Sigmoid colon (tissue), 7 donors: ENCODE measurements around the gene NAP1L4. TPM values are rescaled to one million over a fixed set of nuclear protein-coding genes. Genes with fewer than 3 reads are reported as not detected.

Experiments
- DNase-seq: peaks from one replicate; pipeline ENCODE4 v3.0.0-alpha.2; 2019
- H3K27ac ChIP-seq, 4 donors: fragments of 200-600 bp; sonication (generic); one replicate each; pipeline ENCODE4 v1.5.1; 2016 to 2019; ENCODE audit warnings: mild to moderate bottlenecking in 1 of 4
- H3K27me3 ChIP-seq, 3 donors: fragments of 200-600 bp; sonication (generic); one replicate each; pipeline ENCODE4 v1.5.1; 2019; ENCODE audit warnings: mild to moderate bottlenecking in 1 of 3
- H3K36me3 ChIP-seq, 4 donors: fragments of 200-600 bp; sonication (generic); one replicate each; pipeline ENCODE4 v1.5.1; 2016 to 2019
- H3K4me1 ChIP-seq, 4 donors: fragments of 200-600 bp; sonication (generic); one replicate each; pipeline ENCODE4 v1.5.1; 2017 to 2019
- H3K4me3 ChIP-seq, 4 donors: fragments of 200-600 bp; sonication (generic); one replicate each; pipeline ENCODE4 v1.5.1; 2017 to 2019; ENCODE audit warnings: mild to moderate bottlenecking in 2 of 4, moderate library complexity in 1 of 4
- H3K9me3 ChIP-seq, 4 donors: fragments of 200-600 bp in 3 of 4; sonication (generic) in 3 of 4; one replicate each; pipeline versions ENCODE4 v1.5.1 to v1.6.1; 2013 to 2019
- EP300 ChIP-seq, 4 donors: sonication (generic); formaldehyde crosslinking; IDR thresholded peaks; one replicate each; pipeline ENCODE4 v1.6.1; 2017; ENCODE audit warnings: antibody characterized with exemption in 4 of 4
- POLR2A ChIP-seq, 2 donors: fragments of 450-650 bp; IDR thresholded peaks; one replicate each; pipeline ENCODE4 v1.6.1; 2016; ENCODE audit warnings: antibody characterized with exemption in 2 of 2, mild to moderate bottlenecking in 2 of 2, moderate library complexity in 2 of 2
- POLR2AphosphoS5 ChIP-seq, 4 donors: sonication (generic); formaldehyde crosslinking; IDR thresholded peaks; one replicate each; pipeline ENCODE4 v1.6.1; 2017; ENCODE audit warnings: antibody characterized with exemption in 4 of 4
- WGBS, 2 donors: extraction: QIAGEN DNeasy Blood & Tissue Kit; methylation state at CpG; one replicate each; pipeline ENCODE4 v1.1.7; 2013; 5-methylcytosine and 5-hydroxymethylcytosine counted together
- intact Hi-C: fragments of 100-400 bp; cut with DNase I; formaldehyde crosslinking; loops from one replicate; pipeline ENCODE4 v1.15.1; 2023
- polyA plus RNA-seq, 3 donors: library from polyadenylated mRNA; stranded (reverse); fragments of 200-250 nt; gene quantifications; one replicate each; pipeline ENCODE4 v1.2.3, GENCODE V29; 2013
- total RNA-seq, 4 donors: library from RNA; depleted of rRNA; stranded (reverse); fragments of >200 nt; gene quantifications; one replicate each; pipeline ENCODE4 v1.1.0, GENCODE V29; 2016
- TF ChIP-seq, protein P1 (sequence below), 4 experiments: fragments of 450-650 bp in 3 of 4; fragments of 200-600 bp in 1 of 4; IDR thresholded peaks; one replicate each; pipeline ENCODE4 v1.5.1; 2016 to 2019; ENCODE audit warnings: antibody characterized with exemption in 4 of 4, mild to moderate bottlenecking in 3 of 4, moderate library complexity in 2 of 4
- donor health status: healthy with polysubstance abuse.
- donor health status: Bipolar disorder and iron deficiency.
- donor health status: healthy.

NAP1L4 gene
- total and polyA plus RNA-seq, 7 donors: 55.9 to 102 (median 88.7) TPM

DNA sequence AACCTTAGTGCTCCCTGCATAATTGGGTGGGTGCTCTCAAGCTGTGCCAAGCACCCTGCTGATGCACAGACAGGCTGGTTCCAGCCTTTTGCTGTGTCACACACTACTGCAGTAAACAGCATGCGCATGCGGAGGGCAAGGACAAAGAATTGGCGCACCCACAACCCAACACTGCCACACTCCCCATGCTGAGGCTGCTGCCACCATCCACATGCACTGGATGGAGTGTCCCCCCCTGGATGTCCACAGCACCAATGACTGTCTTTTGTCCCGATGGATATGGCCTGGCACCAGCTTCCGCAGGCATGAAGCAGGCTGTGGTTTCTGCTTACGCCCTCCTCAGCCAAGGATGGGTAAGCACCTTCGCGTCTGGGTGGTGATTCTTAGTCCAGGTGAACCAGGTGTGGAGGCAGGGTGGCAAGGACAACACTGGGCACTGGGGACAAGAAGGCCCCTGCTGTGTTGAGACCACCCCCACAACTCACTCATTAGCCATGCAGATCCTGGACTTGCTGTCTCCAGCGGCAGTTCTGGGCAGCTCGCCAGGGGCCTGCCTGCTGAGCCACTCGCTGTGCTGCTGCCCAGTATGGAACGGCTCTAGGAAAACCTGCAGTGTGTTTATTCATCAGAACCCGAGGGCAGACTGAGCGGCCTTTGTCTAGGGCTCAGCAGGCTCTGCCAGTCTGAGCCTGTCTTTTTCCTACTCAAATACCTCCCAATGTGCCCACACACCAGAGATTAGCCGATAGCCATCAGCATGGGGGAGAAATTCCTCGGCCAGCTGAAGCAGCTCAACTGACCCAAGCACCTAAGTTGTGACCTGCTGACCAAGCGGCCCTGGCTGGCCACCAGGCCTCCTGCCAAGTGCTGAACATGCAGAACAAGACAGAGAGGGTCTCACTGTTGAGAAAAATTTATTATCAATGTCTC, 8.2 kb upstream of the NAP1L4 start:
- Histone ChIP-seq H3K4me3 (no peak overlapping the region), H3K9me3 (no peaks in the 10 kb centered on the region), H3K27ac (peak overlapping the region; percentile 77 to 83 (median 80)), H3K4me1 (peaks cover 0 to 29% (median 24%) of the 10 kb centered on the region in 4 donors), H3K27me3 (no peaks in the 10 kb centered on the region), H3K36me3 (peaks cover 8 to 38% (median 25%) of the 10 kb centered on the region in 4 donors)
- DNase-seq: peak; percentile 94
- intact Hi-C loops: no loop called here
- WGBS, 2 donors: 60 to 87% methylated on average over 17 of the region's 17 CpGs
- TF ChIP-seq POLR2AphosphoS5 (IDR thresholded peaks at IDR 0.05): peak in 2 of 4 donors; percentile 22 to 51
- TF ChIP-seq, protein P1, sequence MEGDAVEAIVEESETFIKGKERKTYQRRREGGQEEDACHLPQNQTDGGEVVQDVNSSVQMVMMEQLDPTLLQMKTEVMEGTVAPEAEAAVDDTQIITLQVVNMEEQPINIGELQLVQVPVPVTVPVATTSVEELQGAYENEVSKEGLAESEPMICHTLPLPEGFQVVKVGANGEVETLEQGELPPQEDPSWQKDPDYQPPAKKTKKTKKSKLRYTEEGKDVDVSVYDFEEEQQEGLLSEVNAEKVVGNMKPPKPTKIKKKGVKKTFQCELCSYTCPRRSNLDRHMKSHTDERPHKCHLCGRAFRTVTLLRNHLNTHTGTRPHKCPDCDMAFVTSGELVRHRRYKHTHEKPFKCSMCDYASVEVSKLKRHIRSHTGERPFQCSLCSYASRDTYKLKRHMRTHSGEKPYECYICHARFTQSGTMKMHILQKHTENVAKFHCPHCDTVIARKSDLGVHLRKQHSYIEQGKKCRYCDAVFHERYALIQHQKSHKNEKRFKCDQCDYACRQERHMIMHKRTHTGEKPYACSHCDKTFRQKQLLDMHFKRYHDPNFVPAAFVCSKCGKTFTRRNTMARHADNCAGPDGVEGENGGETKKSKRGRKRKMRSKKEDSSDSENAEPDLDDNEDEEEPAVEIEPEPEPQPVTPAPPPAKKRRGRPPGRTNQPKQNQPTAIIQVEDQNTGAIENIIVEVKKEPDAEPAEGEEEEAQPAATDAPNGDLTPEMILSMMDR (IDR thresholded peaks at IDR 0.05): no peak

DNA sequence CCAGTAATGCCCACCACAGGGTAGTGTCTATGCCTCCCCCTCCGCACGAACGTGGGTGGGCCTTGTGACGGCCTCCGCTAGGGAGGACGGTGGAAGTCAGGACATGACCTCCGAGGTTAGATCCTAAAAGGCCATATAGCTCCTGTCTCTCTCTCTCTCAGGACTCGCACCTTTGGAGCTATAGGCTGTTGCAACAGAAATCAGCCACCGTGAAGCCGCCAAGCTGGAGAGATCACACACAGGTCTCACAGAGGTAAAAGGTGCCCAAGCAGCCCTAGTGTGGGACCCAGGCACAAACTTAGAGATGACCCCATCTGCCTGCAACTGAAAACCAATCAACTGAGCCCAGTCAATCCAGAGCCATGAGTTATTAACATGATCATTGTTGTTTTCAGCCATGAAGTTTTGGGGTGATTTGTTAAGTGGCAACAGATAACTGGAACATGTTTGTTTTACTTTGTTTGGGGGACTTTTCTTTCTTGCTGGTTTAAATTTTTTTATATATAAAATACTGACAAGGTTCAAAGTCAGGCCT, 7.4 kb upstream of the NAP1L4 start:
- Histone ChIP-seq H3K27ac (peak overlapping the region in 2 of 4 donors; percentile 81 to 83), H3K36me3 (peaks cover 8 to 30% (median 20%) of the 10 kb centered on the region in 4 donors), H3K9me3 (no peaks in the 10 kb centered on the region), H3K27me3 (no peaks in the 10 kb centered on the region), H3K4me1 (peaks cover 0 to 29% (median 24%) of the 10 kb centered on the region in 4 donors), H3K4me3 (no peak overlapping the region)
- TF ChIP-seq POLR2A (IDR thresholded peaks at IDR 0.05) (no peak), EP300 (IDR thresholded peaks at IDR 0.05) (no peak), POLR2AphosphoS5 (IDR thresholded peaks at IDR 0.05) (no peak)
- TF ChIP-seq, protein P1 (IDR thresholded peaks at IDR 0.05): no peak
- intact Hi-C loops: no loop called here
- peak; percentile 42 for DNase-seq
- WGBS, 2 donors: 95 to 96% methylated on average over 10 of the region's 10 CpGs

DNA sequence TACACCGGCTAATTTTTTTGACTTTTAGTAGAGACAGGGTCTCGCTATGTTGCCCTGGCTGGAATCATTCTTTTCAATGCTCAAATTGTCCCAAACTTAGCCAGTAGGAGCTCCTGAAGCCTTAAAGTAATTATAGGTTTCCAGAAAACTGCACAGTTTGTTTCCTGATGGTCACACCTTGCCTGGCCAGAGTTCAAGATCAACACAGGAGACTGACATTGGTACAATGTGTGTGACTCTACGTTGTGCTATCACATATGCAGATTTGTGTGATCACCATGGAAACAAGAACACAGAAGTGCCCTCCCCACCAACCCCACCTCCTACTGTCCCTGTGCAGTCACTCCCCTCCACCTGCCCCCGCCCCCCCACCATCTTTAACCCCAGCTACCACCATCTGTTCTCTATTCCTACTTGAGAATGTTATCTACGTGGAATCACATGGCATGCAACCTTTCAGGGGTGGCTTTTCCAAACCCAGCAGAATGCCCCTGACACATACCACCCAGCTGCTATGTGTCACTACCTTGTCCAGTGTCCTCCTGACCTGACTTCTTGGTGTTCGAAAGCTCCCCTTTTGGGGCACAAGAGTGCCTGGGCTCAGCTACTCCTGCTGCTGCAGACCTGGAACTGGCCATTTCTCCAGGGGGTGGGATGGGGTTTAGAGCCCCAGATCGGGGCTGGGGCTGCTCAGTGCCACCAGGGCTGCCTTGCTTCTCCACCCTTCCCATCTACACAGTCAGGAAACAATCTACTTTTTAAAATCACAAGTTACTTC, 6.1 kb upstream of the NAP1L4 start:
- Histone ChIP-seq H3K9me3 (no peaks in the 10 kb centered on the region), H3K27ac (no peak overlapping the region), H3K36me3 (peaks cover 5 to 17% (median 9%) of the 10 kb centered on the region in 4 donors), H3K4me3 (no peak overlapping the region), H3K4me1 (peaks cover 0 to 29% (median 24%) of the 10 kb centered on the region in 4 donors), H3K27me3 (no peaks in the 10 kb centered on the region)
- DNase-seq: peak; percentile 33
- WGBS, 2 donors: 48 to 79% methylated on average over 6 to 7 of the region's 7 CpGs
- intact Hi-C loops: no loop called here
- TF ChIP-seq POLR2AphosphoS5 (IDR thresholded peaks at IDR 0.05): no peak
- TF ChIP-seq EP300 (IDR thresholded peaks at IDR 0.05): no peak
- no peak for TF ChIP-seq POLR2A (IDR thresholded peaks at IDR 0.05)

DNA sequence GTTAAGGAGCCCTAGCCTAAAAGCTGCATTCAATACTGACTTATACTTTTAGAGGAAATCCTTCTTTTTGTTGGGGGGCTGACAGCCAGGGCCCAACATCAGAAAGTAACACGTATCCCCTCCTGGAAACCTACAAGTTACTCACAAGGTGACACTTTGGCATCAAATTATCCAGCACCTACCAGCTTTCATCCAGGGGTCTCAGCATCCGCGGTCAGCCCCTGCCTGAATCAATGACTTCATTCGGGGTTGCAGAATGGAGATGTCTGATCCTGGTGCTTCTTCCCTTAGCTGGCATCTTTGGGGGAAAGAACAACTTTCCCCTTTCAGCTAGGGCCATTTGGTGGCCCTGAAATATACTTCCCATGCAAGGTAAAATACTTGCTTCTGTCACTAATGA, 5.3 kb upstream of the NAP1L4 start:
- DNase-seq: peak; percentile 10
- Histone ChIP-seq H3K4me1 (peaks cover 0 to 33% (median 30%) of the 10 kb centered on the region in 4 donors), H3K27ac (no peak overlapping the region), H3K9me3 (no peaks in the 10 kb centered on the region), H3K36me3 (peaks cover 0 to 9% (median 4%) of the 10 kb centered on the region in 4 donors), H3K27me3 (no peaks in the 10 kb centered on the region), H3K4me3 (no peak overlapping the region)
- TF ChIP-seq POLR2AphosphoS5 (IDR thresholded peaks at IDR 0.05) (no peak), POLR2A (IDR thresholded peaks at IDR 0.05) (no peak), EP300 (IDR thresholded peaks at IDR 0.05) (no peak)
- TF ChIP-seq, protein P1 (IDR thresholded peaks at IDR 0.05): no peak
- intact Hi-C loops: no loop called here
- 91 to 92% methylated on average over 4 of the region's 4 CpGs for WGBS, 2 donors
